Vagina (tissue), 2 donors: ENCODE measurements around the gene TTLL11. TPM values are rescaled to one million over a fixed set of nuclear protein-coding genes. Genes with fewer than 3 reads are reported as not detected.

Source experiments
- DNase-seq, 2 donors: peaks; one replicate each; pipeline ENCODE4 v3.0.0-alpha.2; 2017; ENCODE audit errors: extremely low spot score in 2 of 2
- H3K27ac ChIP-seq: fragments of 200-600 bp; sonication (generic); one replicate; pipeline ENCODE4 v1.5.1; 2019
- H3K27me3 ChIP-seq: fragments of 200-600 bp; sonication (generic); one replicate; pipeline ENCODE4 v1.5.1; 2019
- H3K36me3 ChIP-seq, 2 donors: fragments of 200-600 bp; sonication (generic); one replicate each; pipeline ENCODE4 v1.5.1; 2017 to 2019
- H3K4me1 ChIP-seq: fragments of 200-600 bp; sonication (generic); one replicate; pipeline ENCODE4 v1.5.1; 2019
- H3K4me3 ChIP-seq, 2 donors: fragments of 200-600 bp; sonication (generic); 1 replicate in 1 of 2; 2 replicates in 1 of 2; pipeline ENCODE4 v1.5.1; 2016 to 2019
- H3K9me3 ChIP-seq: fragments of 200-600 bp; sonication (generic); one replicate; pipeline ENCODE4 v1.5.1; 2019
- CTCF ChIP-seq, 3 experiments: fragments of 450-650 bp in 2 of 3; fragments of 200-600 bp in 1 of 3; sonication (generic) in 1 of 3; IDR thresholded peaks; one replicate each; pipeline ENCODE4 v1.5.1; 2017 to 2019; ENCODE audit warnings: antibody characterized with exemption in 3 of 3, mild to moderate bottlenecking in 2 of 3, moderate library complexity in 2 of 3
- POLR2A ChIP-seq, 2 donors: fragments of 450-650 bp; IDR thresholded peaks; one replicate each; pipeline ENCODE4 v1.6.1; 2017; ENCODE audit warnings: antibody characterized with exemption in 2 of 2, mild to moderate bottlenecking in 2 of 2, moderate library complexity in 2 of 2
- POLR2AphosphoS5 ChIP-seq, 2 donors: sonication (generic); formaldehyde crosslinking; IDR thresholded peaks; one replicate each; pipeline ENCODE4 v1.9.0; 2017; ENCODE audit warnings: antibody characterized with exemption in 2 of 2, mild to moderate bottlenecking in 2 of 2, low read depth in 1 of 2; ENCODE audit not compliant: insufficient read depth in 1 of 2
- intact Hi-C: fragments of 100-400 bp; cut with DNase I; formaldehyde crosslinking; loops from one replicate; pipeline ENCODE4 v1.15.1; 2023
- total RNA-seq: library from RNA; depleted of rRNA; stranded (reverse); fragments of >200 nt; gene quantifications from one replicate; pipeline ENCODE4 v1.2.3, GENCODE V29; 2016

TTLL11 gene
- total RNA-seq, 1 donor from 2014 or later: 11.0 TPM

GRCh38 chr9:122059214-122059954, 33.7 kb downstream of the TTLL11 start:
- Histone ChIP-seq H3K4me1 (no peaks in the 10 kb centered on the region), H3K27me3 (no peaks in the 10 kb centered on the region), H3K27ac (no peak overlapping the region), H3K36me3 (no peaks in the 10 kb centered on the region), H3K4me3 (no peak overlapping the region), H3K9me3 (no peaks in the 10 kb centered on the region)
- TF ChIP-seq POLR2AphosphoS5 (IDR thresholded peaks at IDR 0.05; ENCODE audit: insufficient read depth in 1 of 2, low read depth in 1 of 2): no peak
- TF ChIP-seq POLR2A (IDR thresholded peaks at IDR 0.05): no peak
- no peak for TF ChIP-seq CTCF (IDR thresholded peaks at IDR 0.05)
- intact Hi-C loops: no loop called here
- no peak for DNase-seq

GRCh38 chr9:122058709-122059108, 34.4 kb downstream of the TTLL11 start:
- no peaks in the 10 kb centered on the region for H3K36me3 ChIP-seq
- no peaks in the 10 kb centered on the region for H3K9me3 ChIP-seq
- H3K27ac ChIP-seq: no peak overlapping the region
- no peak for DNase-seq
- no peaks in the 10 kb centered on the region for H3K4me1 ChIP-seq
- no peak overlapping the region for H3K4me3 ChIP-seq
- H3K27me3 ChIP-seq: no peaks in the 10 kb centered on the region
- intact Hi-C loops: no loop called here
- TF ChIP-seq POLR2A (IDR thresholded peaks at IDR 0.05) (no peak), CTCF (IDR thresholded peaks at IDR 0.05) (no peak), POLR2AphosphoS5 (IDR thresholded peaks at IDR 0.05; ENCODE audit: insufficient read depth in 1 of 2, low read depth in 1 of 2) (no peak)

GRCh38 chr9:122058051-122058450, 35.1 kb downstream of the TTLL11 start:
- no peak for TF ChIP-seq CTCF (IDR thresholded peaks at IDR 0.05)
- no peak for TF ChIP-seq POLR2AphosphoS5 (IDR thresholded peaks at IDR 0.05; ENCODE audit: insufficient read depth in 1 of 2, low read depth in 1 of 2)
- TF ChIP-seq POLR2A (IDR thresholded peaks at IDR 0.05): no peak
- DNase-seq: no peak
- intact Hi-C loops: no loop called here

GRCh38 chr9:122057211-122057610, 35.9 kb downstream of the TTLL11 start:
- no peak overlapping the region for H3K27ac ChIP-seq
- intact Hi-C loops: no loop called here
- no peaks in the 10 kb centered on the region for H3K4me1 ChIP-seq
- H3K27me3 ChIP-seq: no peaks in the 10 kb centered on the region
- H3K36me3 ChIP-seq: no peaks in the 10 kb centered on the region
- no peak for DNase-seq
- TF ChIP-seq POLR2AphosphoS5 (IDR thresholded peaks at IDR 0.05; ENCODE audit: insufficient read depth in 1 of 2, low read depth in 1 of 2): no peak
- TF ChIP-seq POLR2A (IDR thresholded peaks at IDR 0.05): no peak
- TF ChIP-seq CTCF (IDR thresholded peaks at IDR 0.05): no peak
- no peaks in the 10 kb centered on the region for H3K9me3 ChIP-seq
- no peak overlapping the region for H3K4me3 ChIP-seq

More at GRCh38 chr9:122058051-122058450, 35.1 kb downstream of the TTLL11 start:
- Histone ChIP-seq H3K27ac (no peak overlapping the region), H3K4me3 (no peak overlapping the region), H3K36me3 (no peaks in the 10 kb centered on the region), H3K9me3 (no peaks in the 10 kb centered on the region), H3K27me3 (no peaks in the 10 kb centered on the region), H3K4me1 (no peaks in the 10 kb centered on the region)

- no peaks in the 10 kb centered on the region for H3K9me3 ChIP-seq
- DNase-seq: no peak
- no peaks in the 10 kb centered on the region for H3K27me3 ChIP-seq
- intact Hi-C loops: no loop called here
- no peaks in the 10 kb centered on the region for H3K36me3 ChIP-seq
- H3K4me3 ChIP-seq: no peak overlapping the region
- H3K4me1 ChIP-seq: no peaks in the 10 kb centered on the region
- no peak for TF ChIP-seq CTCF (IDR thresholded peaks at IDR 0.05)
- no peak for TF ChIP-seq POLR2AphosphoS5 (IDR thresholded peaks at IDR 0.05; ENCODE audit: insufficient read depth in 1 of 2, low read depth in 1 of 2)
- no peak for TF ChIP-seq POLR2A (IDR thresholded peaks at IDR 0.05)
- H3K27ac ChIP-seq: no peak overlapping the region
These were observed 36.6 kb downstream of the TTLL11 start for GRCh38 chr9:122056484-122056883.
